Uterus (tissue), 2 donors: ENCODE results near the gene HPSE.

Experiments
- CTCF ChIP-seq, 4 experiments: fragments of 200-600 bp in 2 of 4; fragments of 450-650 bp in 2 of 4; sonication (generic) in 2 of 4; IDR thresholded peaks; one replicate each; pipeline ENCODE4 v1.5.1; 2016 to 2019; ENCODE audit warnings: antibody characterized with exemption in 4 of 4, mild to moderate bottlenecking in 2 of 4, moderate library complexity in 1 of 4
- POLR2A ChIP-seq, 2 donors: fragments of 450-650 bp; IDR thresholded peaks; one replicate each; pipeline ENCODE4 v1.6.1; 2016; ENCODE audit warnings: antibody characterized with exemption in 2 of 2, mild to moderate bottlenecking in 1 of 2, moderate library complexity in 1 of 2

- TF ChIP-seq CTCF (IDR thresholded peaks at IDR 0.05) (no peak), POLR2A (IDR thresholded peaks at IDR 0.05) (no peak)
Measured at GRCh38 chr4:83328521-83329187, 6.0 kb downstream of the HPSE start.
